Endothelial cell (in vitro differentiated cells): Measurements from ENCODE around the gene USP19. TPM values are rescaled to one million over a fixed set of nuclear protein-coding genes. Genes with fewer than 3 reads are reported as not detected.

ENCODE experiments used
- DNase-seq: peaks from one replicate; pipeline ENCODE4 v3.0.0; 2021; ENCODE audit warnings: low spot score
- H3K27ac Mint-ChIP-seq: one replicate; pipeline ENCODE4 v1.8.0; 2021; ENCODE audit warnings: mixed read lengths, inconsistent platforms; ENCODE audit not compliant: unreplicated experiment
- H3K27me3 Mint-ChIP-seq: one replicate; pipeline ENCODE4 v1.8.0; 2021; ENCODE audit warnings: mild to moderate bottlenecking, moderate library complexity, mixed read lengths, inconsistent platforms; ENCODE audit not compliant: unreplicated experiment
- H3K36me3 Mint-ChIP-seq: one replicate; pipeline ENCODE4 v1.8.0; 2021; ENCODE audit warnings: mild to moderate bottlenecking, low read depth, mixed read lengths, inconsistent platforms; ENCODE audit not compliant: unreplicated experiment
- H3K4me1 Mint-ChIP-seq: one replicate; pipeline ENCODE4 v1.8.0; 2021; ENCODE audit warnings: mild to moderate bottlenecking, mixed read lengths, inconsistent platforms; ENCODE audit not compliant: unreplicated experiment
- H3K4me3 Mint-ChIP-seq: one replicate; pipeline ENCODE4 v1.8.0; 2021; ENCODE audit warnings: mild to moderate bottlenecking, mixed read lengths, inconsistent platforms; ENCODE audit not compliant: unreplicated experiment
- H3K9me3 Mint-ChIP-seq: one replicate; pipeline ENCODE4 v1.8.0; 2021; ENCODE audit warnings: mixed read lengths, inconsistent platforms; ENCODE audit not compliant: unreplicated experiment
- total RNA-seq: library from RNA; stranded (reverse); fragmentation: NEBNext Ultra II Directional; extraction: Animal tissue kit (Norgen Biotek cat#: 25700); gene quantifications from one replicate; pipeline ENCODE4 v1.2.1, GENCODE V29; 2021; ENCODE audit not compliant: unreplicated experiment
- TF ChIP-seq, protein P1 (sequence below): fragments of 200-600 bp; sonication (generic); IDR thresholded peaks from one replicate; pipeline ENCODE4 v1.5.0; 2021; ENCODE audit warnings: antibody characterized with exemption; ENCODE audit not compliant: unreplicated experiment

The USP19 gene
- total RNA-seq, 1 donor from 2014 or later, result 38.8 TPM

DNA sequence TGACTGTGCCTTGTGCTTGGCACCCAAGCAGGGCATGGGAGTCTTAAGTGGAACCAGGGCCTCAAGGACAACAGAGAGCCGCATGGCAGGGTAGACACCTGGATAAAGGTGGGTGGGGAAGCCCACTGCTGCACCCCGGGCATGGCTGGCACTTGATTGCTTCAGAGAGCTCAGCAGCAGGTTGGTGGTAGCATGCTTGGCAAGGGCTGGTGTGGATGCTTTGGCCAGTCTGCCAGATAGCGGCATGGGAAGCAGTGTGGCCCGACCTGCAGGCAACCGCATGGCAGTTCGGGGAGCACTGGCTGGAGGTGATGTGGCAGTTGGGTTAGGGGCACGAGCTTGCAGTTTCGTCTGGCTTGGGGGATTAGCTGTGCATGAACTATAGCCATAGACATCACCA, 43.0 kb upstream of the USP19 start:
- Mint-ChIP-seq H3K36me3 (peaks cover 16% of the 10 kb centered on the region), H3K9me3 (no peaks in the 10 kb centered on the region), H3K27me3 (peaks cover 19% of the 10 kb centered on the region), H3K4me1 (peaks cover 13% of the 10 kb centered on the region), H3K27ac (no peak overlapping the region), H3K4me3 (peak overlapping the region; percentile 47)
- no peak for DNase-seq
- TF ChIP-seq, protein P1, sequence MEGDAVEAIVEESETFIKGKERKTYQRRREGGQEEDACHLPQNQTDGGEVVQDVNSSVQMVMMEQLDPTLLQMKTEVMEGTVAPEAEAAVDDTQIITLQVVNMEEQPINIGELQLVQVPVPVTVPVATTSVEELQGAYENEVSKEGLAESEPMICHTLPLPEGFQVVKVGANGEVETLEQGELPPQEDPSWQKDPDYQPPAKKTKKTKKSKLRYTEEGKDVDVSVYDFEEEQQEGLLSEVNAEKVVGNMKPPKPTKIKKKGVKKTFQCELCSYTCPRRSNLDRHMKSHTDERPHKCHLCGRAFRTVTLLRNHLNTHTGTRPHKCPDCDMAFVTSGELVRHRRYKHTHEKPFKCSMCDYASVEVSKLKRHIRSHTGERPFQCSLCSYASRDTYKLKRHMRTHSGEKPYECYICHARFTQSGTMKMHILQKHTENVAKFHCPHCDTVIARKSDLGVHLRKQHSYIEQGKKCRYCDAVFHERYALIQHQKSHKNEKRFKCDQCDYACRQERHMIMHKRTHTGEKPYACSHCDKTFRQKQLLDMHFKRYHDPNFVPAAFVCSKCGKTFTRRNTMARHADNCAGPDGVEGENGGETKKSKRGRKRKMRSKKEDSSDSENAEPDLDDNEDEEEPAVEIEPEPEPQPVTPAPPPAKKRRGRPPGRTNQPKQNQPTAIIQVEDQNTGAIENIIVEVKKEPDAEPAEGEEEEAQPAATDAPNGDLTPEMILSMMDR, result no peak

DNA sequence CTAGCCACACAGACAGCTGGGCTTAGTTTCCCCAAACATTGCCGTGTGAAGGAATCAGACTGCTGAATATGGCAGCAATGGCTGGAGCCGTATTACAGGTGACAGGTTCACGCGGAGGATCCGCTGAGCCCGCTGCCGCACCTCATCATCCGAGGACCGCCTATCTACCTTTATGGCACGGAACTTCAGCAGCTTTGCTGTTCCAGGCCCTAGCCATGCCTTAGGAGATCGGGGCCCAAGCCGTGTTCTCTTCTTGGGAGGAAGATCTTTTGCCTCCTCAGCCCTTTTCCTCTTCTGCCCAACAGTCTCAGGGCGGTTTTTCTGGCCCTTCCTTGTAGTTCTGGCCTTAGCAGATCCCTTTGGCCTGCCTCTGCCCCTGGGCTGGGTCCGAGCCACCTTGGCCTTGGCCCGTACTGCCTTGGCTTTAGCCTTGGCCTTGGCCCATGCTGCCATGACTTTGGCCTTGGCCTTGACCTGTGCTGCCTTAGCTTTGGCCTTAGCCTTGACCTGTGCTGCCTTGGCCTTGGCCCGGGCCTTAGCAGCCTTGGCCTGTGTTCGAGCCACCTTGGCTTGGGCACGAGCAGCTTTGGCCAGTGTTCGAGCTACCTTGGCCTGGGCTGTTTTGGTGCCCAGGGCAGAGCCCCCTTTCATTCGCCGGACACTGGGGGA, 42.3 kb upstream of the USP19 start:
- no peak for DNase-seq
- Mint-ChIP-seq H3K4me3 (no peak overlapping the region), H3K4me1 (peaks cover 13% of the 10 kb centered on the region), H3K9me3 (no peaks in the 10 kb centered on the region), H3K27ac (no peak overlapping the region), H3K36me3 (peaks cover 16% of the 10 kb centered on the region), H3K27me3 (peaks cover 19% of the 10 kb centered on the region)
- TF ChIP-seq, protein P1, result no peak

DNA sequence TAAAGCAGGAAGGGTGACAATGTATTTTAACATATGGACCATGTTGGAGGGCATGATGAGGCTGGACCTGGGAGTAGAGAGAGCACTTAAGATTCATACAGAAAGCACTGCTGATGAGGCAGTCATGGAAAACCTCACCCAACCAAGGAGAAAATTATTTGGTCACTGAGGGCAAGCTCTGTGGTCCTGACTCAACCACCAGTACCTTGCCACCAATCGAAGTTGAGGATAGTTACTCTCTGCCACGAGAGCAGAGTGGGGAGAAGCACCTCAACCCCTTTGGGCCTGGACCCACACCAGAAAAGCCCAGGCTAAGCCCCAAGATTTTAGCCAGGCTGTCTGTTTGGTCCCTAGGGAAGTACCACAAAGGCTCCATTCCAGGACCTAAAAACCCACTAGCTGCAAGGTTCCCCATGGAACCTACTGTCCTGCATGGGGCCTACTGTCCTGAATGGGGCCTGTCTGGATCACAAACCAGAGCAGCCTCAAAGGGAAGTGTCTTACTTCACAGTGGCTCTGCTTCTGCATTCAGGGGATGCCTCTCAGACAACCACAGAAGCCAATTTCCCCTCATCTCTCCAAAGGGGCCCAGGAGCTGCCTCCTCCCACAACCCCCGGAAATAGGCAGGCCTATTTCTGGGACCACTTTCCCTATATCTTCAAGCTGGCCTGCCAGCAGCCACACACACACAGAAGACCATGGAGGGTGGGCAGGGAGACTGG, 41.3 kb upstream of the USP19 start:
- Mint-ChIP-seq H3K9me3 (no peaks in the 10 kb centered on the region), H3K4me3 (no peak overlapping the region), H3K4me1 (peaks cover 13% of the 10 kb centered on the region), H3K27me3 (peaks cover 15% of the 10 kb centered on the region), H3K36me3 (peaks cover 16% of the 10 kb centered on the region), H3K27ac (no peak overlapping the region)
- DNase-seq, result no peak
- TF ChIP-seq, protein P1, result no peak

DNA sequence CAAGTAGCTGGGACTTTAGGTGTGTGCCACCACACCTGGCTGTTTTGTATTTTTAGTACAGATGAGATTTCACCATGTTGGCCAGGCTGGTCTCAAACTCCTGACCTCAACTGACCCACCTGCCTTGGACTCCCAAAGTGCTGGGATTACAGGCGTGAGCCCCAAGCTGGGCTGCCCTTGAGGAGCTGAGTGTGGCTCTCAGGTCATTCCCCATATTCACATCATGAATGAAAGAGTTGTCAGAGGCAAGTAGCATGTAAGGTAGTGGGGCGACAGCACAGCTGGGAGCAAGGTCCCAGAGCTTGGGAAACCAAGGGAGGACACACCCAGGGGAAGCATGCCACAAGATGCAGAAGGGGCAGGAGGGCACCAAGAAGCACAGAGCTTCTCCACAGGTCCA, 40.6 kb upstream of the USP19 start:
- no peak for DNase-seq
- Mint-ChIP-seq H3K36me3 (peaks cover 16% of the 10 kb centered on the region), H3K4me3 (no peak overlapping the region), H3K27ac (no peak overlapping the region), H3K27me3 (peaks cover 15% of the 10 kb centered on the region), H3K4me1 (peaks cover 13% of the 10 kb centered on the region), H3K9me3 (no peaks in the 10 kb centered on the region)
- TF ChIP-seq, protein P1, result no peak

DNA sequence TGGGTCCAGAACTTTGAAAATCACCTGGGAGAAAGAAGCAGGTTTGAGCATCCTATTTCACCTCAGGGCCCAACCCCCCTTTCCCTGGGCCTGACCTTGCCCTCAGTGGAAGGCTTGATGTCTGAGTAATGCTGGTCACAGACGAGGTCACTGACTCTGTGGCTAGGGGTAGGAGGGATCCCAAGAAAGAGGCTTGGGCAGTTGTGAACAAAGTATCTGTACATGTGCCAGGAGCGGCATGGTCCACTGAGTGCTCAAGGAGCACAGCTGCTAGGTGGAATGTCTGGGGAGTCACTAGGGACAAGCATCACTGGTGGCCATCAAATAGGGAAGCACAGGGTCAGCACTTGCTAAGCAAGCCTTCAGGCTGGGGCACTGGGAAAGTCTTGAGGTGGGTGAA, 38.2 kb upstream of the USP19 start:
- peaks cover 6% of the 10 kb centered on the region for H3K27me3 Mint-ChIP-seq
- H3K4me1 Mint-ChIP-seq, result no peaks in the 10 kb centered on the region
- DNase-seq, result no peak
- TF ChIP-seq, protein P1, result no peak
- H3K27ac Mint-ChIP-seq, result no peak overlapping the region
- H3K9me3 Mint-ChIP-seq, result no peaks in the 10 kb centered on the region
- peaks cover 4% of the 10 kb centered on the region for H3K36me3 Mint-ChIP-seq
- H3K4me3 Mint-ChIP-seq, result no peak overlapping the region
